ENCODE data around the gene HS6ST3. TPM values are rescaled to one million over a fixed set of nuclear protein-coding genes. Genes with fewer than 3 reads are reported as not detected.
A peak's percentile ranks its signal among the peaks of the same experiment; 100 is the strongest.
"Not testable (repeated sequence)": the region's sequence is repeated elsewhere in the genome, so short reads cannot be mapped to it uniquely, and the experiment has no call there.

Gene HS6ST3
- total and polyA plus RNA-seq, 2 of the 13 experiments (the other 11 are each of a cell fraction or from before 2014, with no cell fraction given) = not detected

DNA sequence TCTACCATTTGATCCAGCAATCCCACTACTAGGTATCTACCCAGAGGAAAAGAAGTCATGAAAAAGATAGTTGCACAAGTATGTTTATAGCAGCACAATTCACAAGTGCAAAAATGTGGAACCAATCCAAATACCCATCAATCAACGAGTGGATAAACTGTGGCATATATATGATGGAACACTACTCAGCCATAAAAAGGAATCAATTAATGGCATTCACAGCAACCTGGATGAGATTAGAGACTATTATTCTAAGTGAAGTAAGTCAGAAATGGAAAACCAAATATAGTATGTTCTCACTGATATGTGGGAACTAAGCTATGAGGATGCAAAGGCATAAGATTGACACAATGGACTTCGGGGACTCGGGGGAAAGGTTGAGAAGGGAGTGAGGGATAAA is 38.0 kb upstream of the HS6ST3 start:
- H3K9ac ChIP-seq (ENCODE audit: insufficient read depth, low read depth, low read length); CTCF ChIA-PET (ENCODE audit: low intra/inter-chr PET ratio, low total read pairs); in situ Hi-C loops (cut with HindIII; ENCODE audit: extremely low pct_ligation_motif_present, low pct_unique_long_range_greater_than_20kb); H3K9me3 ChIP-seq (ENCODE audit: low read length); DNase-seq (ENCODE audit: low spot score); FAIRE-seq; H2AFZ ChIP-seq (ENCODE audit: low read length); H3K4me1 ChIP-seq (ENCODE audit: insufficient read depth, low read length); H3K27me3 ChIP-seq (ENCODE audit: control insufficient read depth in 1 of 2, insufficient read depth in 2 of 2, low read length in 2 of 2); BruUV-seq (replicated peaks); ATAC-seq; H3K27ac ChIP-seq (ENCODE audit: extremely low read length, insufficient read depth, low read length); H3K36me3 ChIP-seq (replicated peaks in 1 of 2; ENCODE audit: control insufficient read depth in 1 of 2, insufficient read depth in 2 of 2, low read length in 2 of 2); intact Hi-C loops (cut with micrococcal nuclease; ENCODE audit: unreplicated experiment); H4K20me1 ChIP-seq (ENCODE audit: insufficient read depth, low read length): not testable (repeated sequence)
- Histone ChIP-seq H3K79me2 (ENCODE audit: insufficient read depth, low read length) (peaks cover 18% of the 10 kb centered on the region), H3K4me2 (ENCODE audit: low read depth, low read length) (peak overlapping the region; percentile 84), H3K4me3 (replicated peaks in 1 of 3; ENCODE audit: insufficient read depth in 1 of 3, low read depth in 2 of 3, low read length in 3 of 3) (peak overlapping the region; percentile 91 to 100 (median 97); a peak in 4 of 6 replicates)
- POLR2A ChIA-PET = interaction anchor here (0.9 to 1.7 kb wide), 3 partner anchors 10 to 32 kb away, joined by 3 to 11 read pairs (median 5); no protein-coding TSS in a partner anchor
- WGBS (ENCODE audit: low lambda C conversion rate) = 64% methylated on average over 3 of the region's 3 CpGs

DNA sequence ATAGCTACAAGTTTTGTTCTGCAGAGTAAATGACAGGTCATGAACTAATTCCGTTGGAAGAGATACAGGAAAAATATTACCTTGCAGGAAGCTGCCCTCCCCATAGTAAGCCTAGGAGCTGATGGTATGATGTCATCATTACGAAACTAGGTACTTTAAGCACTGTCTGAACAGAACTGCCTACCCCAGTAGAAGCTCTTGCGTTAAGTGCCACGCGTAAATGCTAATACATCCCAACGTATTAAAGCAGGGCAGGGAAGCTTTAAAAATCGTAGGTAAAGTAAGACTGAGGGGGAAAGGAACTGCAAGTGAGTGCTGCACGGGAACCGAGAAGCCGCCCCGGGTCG is 37.3 kb upstream of the HS6ST3 start:
- no TSS peak for BruUV-seq (replicated peaks)
- peak overlapping the region; percentile 66 for H3K27ac ChIP-seq (ENCODE audit: extremely low read length, insufficient read depth, low read length)
- peaks cover 8% of the 10 kb centered on the region for H3K4me1 ChIP-seq (ENCODE audit: insufficient read depth, low read length)
- DNase-seq (ENCODE audit: low spot score) (peak; percentile 52), FAIRE-seq (no peak), ATAC-seq (peak; percentile 59)
- WGBS (ENCODE audit: low lambda C conversion rate) = 0% methylated on average over 12 of the region's 12 CpGs
- H3K4me3 ChIP-seq (replicated peaks in 1 of 3; ENCODE audit: insufficient read depth in 1 of 3, low read depth in 2 of 3, low read length in 3 of 3) = peak overlapping the region; percentile 91 to 100 (median 97)
- H4K20me1 ChIP-seq (ENCODE audit: insufficient read depth, low read length) = no peaks in the 10 kb centered on the region
- H3K36me3 ChIP-seq (replicated peaks in 1 of 2; ENCODE audit: control insufficient read depth in 1 of 2, insufficient read depth in 2 of 2, low read length in 2 of 2) = no peaks in the 10 kb centered on the region
- H2AFZ ChIP-seq (ENCODE audit: low read length) = no peak overlapping the region
- no peaks in the 10 kb centered on the region; a peak in 1 of 5 replicates for H3K27me3 ChIP-seq (ENCODE audit: control insufficient read depth in 1 of 2, insufficient read depth in 2 of 2, low read length in 2 of 2)
- ChIA-PET POLR2A (interaction anchor here (0.9 to 1.7 kb wide), 9 partner anchors 9 to 1381 kb away, joined by 3 to 11 read pairs (median 4); partner anchors contain the start of gene RAP2A), CTCF (ENCODE audit: low intra/inter-chr PET ratio, low total read pairs) (no interaction called here)
- in situ Hi-C loops (cut with HindIII; ENCODE audit: extremely low pct_ligation_motif_present, low pct_unique_long_range_greater_than_20kb) = no loop called here
- peak overlapping the region; percentile 94 for H3K9ac ChIP-seq (ENCODE audit: insufficient read depth, low read depth, low read length)
- no peaks in the 10 kb centered on the region for H3K9me3 ChIP-seq (ENCODE audit: low read length)
- peak overlapping the region; percentile 84 for H3K4me2 ChIP-seq (ENCODE audit: low read depth, low read length)
- intact Hi-C loops (cut with micrococcal nuclease; ENCODE audit: unreplicated experiment) = no loop called here
- peaks cover 18% of the 10 kb centered on the region for H3K79me2 ChIP-seq (ENCODE audit: insufficient read depth, low read length)
- TF ChIP-seq, protein P1, sequence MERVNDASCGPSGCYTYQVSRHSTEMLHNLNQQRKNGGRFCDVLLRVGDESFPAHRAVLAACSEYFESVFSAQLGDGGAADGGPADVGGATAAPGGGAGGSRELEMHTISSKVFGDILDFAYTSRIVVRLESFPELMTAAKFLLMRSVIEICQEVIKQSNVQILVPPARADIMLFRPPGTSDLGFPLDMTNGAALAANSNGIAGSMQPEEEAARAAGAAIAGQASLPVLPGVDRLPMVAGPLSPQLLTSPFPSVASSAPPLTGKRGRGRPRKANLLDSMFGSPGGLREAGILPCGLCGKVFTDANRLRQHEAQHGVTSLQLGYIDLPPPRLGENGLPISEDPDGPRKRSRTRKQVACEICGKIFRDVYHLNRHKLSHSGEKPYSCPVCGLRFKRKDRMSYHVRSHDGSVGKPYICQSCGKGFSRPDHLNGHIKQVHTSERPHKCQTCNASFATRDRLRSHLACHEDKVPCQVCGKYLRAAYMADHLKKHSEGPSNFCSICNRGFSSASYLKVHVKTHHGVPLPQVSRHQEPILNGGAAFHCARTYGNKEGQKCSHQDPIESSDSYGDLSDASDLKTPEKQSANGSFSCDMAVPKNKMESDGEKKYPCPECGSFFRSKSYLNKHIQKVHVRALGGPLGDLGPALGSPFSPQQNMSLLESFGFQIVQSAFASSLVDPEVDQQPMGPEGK (CRISPR knock-in tag; IDR thresholded peaks at IDR 0.05) = 0 out of 2 replicates have a peak, but pooled peaks have one; percentile 1
- TF ChIP-seq HMG20A (CRISPR knock-in tag; IDR thresholded peaks at IDR 0.05; ENCODE audit: borderline replicate concordance) (no peak), CEBPG (CRISPR knock-in tag; IDR thresholded peaks at IDR 0.05) (0 out of 2 replicates have a peak, but pooled peaks have one; percentile 28), NCOA1 (CRISPR knock-in tag; IDR thresholded peaks at IDR 0.05) (no peak), ZNF30 (CRISPR knock-in tag; IDR thresholded peaks at IDR 0.05) (no peak), MYNN (CRISPR knock-in tag; IDR thresholded peaks at IDR 0.05; ENCODE audit: low read depth) (no peak), ZNF263 (CRISPR knock-in tag; IDR thresholded peaks at IDR 0.05) (no peak)
- TF ChIP-seq, protein P2, sequence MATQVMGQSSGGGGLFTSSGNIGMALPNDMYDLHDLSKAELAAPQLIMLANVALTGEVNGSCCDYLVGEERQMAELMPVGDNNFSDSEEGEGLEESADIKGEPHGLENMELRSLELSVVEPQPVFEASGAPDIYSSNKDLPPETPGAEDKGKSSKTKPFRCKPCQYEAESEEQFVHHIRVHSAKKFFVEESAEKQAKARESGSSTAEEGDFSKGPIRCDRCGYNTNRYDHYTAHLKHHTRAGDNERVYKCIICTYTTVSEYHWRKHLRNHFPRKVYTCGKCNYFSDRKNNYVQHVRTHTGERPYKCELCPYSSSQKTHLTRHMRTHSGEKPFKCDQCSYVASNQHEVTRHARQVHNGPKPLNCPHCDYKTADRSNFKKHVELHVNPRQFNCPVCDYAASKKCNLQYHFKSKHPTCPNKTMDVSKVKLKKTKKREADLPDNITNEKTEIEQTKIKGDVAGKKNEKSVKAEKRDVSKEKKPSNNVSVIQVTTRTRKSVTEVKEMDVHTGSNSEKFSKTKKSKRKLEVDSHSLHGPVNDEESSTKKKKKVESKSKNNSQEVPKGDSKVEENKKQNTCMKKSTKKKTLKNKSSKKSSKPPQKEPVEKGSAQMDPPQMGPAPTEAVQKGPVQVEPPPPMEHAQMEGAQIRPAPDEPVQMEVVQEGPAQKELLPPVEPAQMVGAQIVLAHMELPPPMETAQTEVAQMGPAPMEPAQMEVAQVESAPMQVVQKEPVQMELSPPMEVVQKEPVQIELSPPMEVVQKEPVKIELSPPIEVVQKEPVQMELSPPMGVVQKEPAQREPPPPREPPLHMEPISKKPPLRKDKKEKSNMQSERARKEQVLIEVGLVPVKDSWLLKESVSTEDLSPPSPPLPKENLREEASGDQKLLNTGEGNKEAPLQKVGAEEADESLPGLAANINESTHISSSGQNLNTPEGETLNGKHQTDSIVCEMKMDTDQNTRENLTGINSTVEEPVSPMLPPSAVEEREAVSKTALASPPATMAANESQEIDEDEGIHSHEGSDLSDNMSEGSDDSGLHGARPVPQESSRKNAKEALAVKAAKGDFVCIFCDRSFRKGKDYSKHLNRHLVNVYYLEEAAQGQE (IDR thresholded peaks at IDR 0.05; ENCODE audit: borderline replicate concordance in 1 of 2, low read depth in 1 of 2, low read length in 2 of 2) = no peak
